ENCODE measurements around the gene TBC1D26.
"Not testable (repeated sequence)": the region's sequence is repeated elsewhere in the genome, so short reads cannot be mapped to it uniquely, and the experiment has no call there.

DNA sequence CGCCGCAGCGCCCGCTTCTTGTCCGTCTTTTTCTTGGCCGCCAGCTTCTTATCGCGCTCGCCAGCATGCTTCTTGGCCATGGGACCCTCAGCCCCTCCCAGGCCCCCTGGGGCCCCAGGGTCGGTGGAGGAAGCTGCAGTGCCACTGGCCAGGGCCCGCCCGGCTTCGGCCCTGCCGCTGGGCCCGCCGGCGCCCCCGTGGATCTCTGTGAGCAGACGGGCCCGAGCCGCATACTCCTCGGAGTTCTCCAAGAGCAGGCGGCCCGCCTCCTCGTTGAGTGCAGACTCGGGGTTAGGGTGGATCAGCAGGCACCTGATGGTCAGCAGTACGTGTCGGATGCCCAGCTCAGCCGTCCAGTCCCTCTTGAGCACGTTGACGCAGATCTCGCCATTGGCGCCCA is 27.8 kb upstream of the TBC1D26 start:
- TF ChIP-seq, protein P1, sequence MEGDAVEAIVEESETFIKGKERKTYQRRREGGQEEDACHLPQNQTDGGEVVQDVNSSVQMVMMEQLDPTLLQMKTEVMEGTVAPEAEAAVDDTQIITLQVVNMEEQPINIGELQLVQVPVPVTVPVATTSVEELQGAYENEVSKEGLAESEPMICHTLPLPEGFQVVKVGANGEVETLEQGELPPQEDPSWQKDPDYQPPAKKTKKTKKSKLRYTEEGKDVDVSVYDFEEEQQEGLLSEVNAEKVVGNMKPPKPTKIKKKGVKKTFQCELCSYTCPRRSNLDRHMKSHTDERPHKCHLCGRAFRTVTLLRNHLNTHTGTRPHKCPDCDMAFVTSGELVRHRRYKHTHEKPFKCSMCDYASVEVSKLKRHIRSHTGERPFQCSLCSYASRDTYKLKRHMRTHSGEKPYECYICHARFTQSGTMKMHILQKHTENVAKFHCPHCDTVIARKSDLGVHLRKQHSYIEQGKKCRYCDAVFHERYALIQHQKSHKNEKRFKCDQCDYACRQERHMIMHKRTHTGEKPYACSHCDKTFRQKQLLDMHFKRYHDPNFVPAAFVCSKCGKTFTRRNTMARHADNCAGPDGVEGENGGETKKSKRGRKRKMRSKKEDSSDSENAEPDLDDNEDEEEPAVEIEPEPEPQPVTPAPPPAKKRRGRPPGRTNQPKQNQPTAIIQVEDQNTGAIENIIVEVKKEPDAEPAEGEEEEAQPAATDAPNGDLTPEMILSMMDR (IDR thresholded peaks at IDR 0.05), result not testable (repeated sequence)
- not testable (repeated sequence) for TF ChIP-seq POLR2A (IDR thresholded peaks at IDR 0.05)

All from heart left ventricle (tissue), 13 donors.